ENCODE measurements around the gene TNFAIP8L3. TPM values are rescaled to one million over a fixed set of nuclear protein-coding genes. Genes with fewer than 3 reads are reported as not detected.

Gene TNFAIP8L3
- total and polyA plus RNA-seq, 2 of the 4 experiments (the other 2 are of a cell fraction), result 0.29 to 0.90 TPM

GRCh38 chr15:51065261-51065660 is 29.4 kb downstream of the TNFAIP8L3 start:
- H2BK5ac ChIP-seq (ENCODE audit: low read depth, low read length, poor library complexity, severe bottlenecking), result no peak overlapping the region
- H3K79me1 ChIP-seq (ENCODE audit: low read depth in 1 of 2, low read length in 2 of 2), result no peaks in the 10 kb centered on the region
- no peak overlapping the region for H3K27ac ChIP-seq (ENCODE audit: insufficient read depth, low read length)
- no peak overlapping the region for H2BK120ac ChIP-seq (ENCODE audit: low read depth, low read length)
- no peak overlapping the region for H2BK20ac ChIP-seq (ENCODE audit: low read depth, low read length)
- H2AK5ac ChIP-seq (ENCODE audit: low read depth, low read length), result no peak overlapping the region
- H3K14ac ChIP-seq (replicated peaks; ENCODE audit: low read depth, low read length), result no peak overlapping the region
- peaks cover 13% of the 10 kb centered on the region for H3K4me1 ChIP-seq (ENCODE audit: control insufficient read depth, insufficient read depth, low read length)
- TF ChIP-seq MAFK (IDR thresholded peaks at IDR 0.05; ENCODE audit: low read depth, low read length) (no peak), BHLHE40 (IDR thresholded peaks at IDR 0.05; ENCODE audit: low read depth, low read length) (no peak), RFX5 (IDR thresholded peaks at IDR 0.05; ENCODE audit: low read depth, low read length) (no peak), NFE2L2 (IDR thresholded peaks at IDR 0.05; ENCODE audit: low read depth, low read length) (no peak), MXI1 (IDR thresholded peaks at IDR 0.05; ENCODE audit: borderline replicate concordance, low read depth, low read length) (no peak), CHD1 (IDR thresholded peaks at IDR 0.05; ENCODE audit: low read depth, low read length) (no peak), RAD21 (IDR thresholded peaks at IDR 0.05; ENCODE audit: low read length) (no peak), MAZ (IDR thresholded peaks at IDR 0.05; ENCODE audit: borderline replicate concordance, low read depth, low read length) (no peak), CEBPB (IDR thresholded peaks at IDR 0.05; ENCODE audit: low read depth, low read length) (no peak), ELK1 (IDR thresholded peaks at IDR 0.05; ENCODE audit: borderline replicate concordance, low read depth, low read length) (no peak), SMC3 (IDR thresholded peaks at IDR 0.05; ENCODE audit: low read depth, low read length) (no peak), FOS (IDR thresholded peaks at IDR 0.05; ENCODE audit: low read depth, low read length) (no peak), POLR2A (IDR thresholded peaks at IDR 0.05; ENCODE audit: low read depth, low read length) (no peak)
- TF ChIP-seq, protein P1, sequence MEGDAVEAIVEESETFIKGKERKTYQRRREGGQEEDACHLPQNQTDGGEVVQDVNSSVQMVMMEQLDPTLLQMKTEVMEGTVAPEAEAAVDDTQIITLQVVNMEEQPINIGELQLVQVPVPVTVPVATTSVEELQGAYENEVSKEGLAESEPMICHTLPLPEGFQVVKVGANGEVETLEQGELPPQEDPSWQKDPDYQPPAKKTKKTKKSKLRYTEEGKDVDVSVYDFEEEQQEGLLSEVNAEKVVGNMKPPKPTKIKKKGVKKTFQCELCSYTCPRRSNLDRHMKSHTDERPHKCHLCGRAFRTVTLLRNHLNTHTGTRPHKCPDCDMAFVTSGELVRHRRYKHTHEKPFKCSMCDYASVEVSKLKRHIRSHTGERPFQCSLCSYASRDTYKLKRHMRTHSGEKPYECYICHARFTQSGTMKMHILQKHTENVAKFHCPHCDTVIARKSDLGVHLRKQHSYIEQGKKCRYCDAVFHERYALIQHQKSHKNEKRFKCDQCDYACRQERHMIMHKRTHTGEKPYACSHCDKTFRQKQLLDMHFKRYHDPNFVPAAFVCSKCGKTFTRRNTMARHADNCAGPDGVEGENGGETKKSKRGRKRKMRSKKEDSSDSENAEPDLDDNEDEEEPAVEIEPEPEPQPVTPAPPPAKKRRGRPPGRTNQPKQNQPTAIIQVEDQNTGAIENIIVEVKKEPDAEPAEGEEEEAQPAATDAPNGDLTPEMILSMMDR (conservative IDR thresholded peaks at IDR 0.05; ENCODE audit: low read depth, low read length), result no peak
- no peaks in the 10 kb centered on the region for H3K36me3 ChIP-seq (ENCODE audit: control insufficient read depth, insufficient read depth, low read length)
- no peak overlapping the region for H3K23ac ChIP-seq (ENCODE audit: low read depth, low read length)
- H3K9ac ChIP-seq (ENCODE audit: low read depth, low read length), result no peak overlapping the region
- CTCF ChIA-PET, result interaction anchor here (0.6 kb wide), 1 partner anchor 11 kb away, joined by 3 read pairs; no protein-coding TSS in a partner anchor
- peaks cover 2% of the 10 kb centered on the region; the same call in 1 of the 2 replicates for H3K27me3 ChIP-seq (ENCODE audit: control insufficient read depth, insufficient read depth, low read length)
- H4K20me1 ChIP-seq (ENCODE audit: insufficient read depth, low read length), result no peaks in the 10 kb centered on the region
- in situ Hi-C loops (cut with MboI; ENCODE audit: low sequenced_read_pairs), result no loop called here
- no peak overlapping the region for H3K4me3 ChIP-seq (ENCODE audit: insufficient read depth, low read depth, low read length)
- H2AFZ ChIP-seq (replicated peaks; ENCODE audit: low read length, poor library complexity), result no peak overlapping the region
- no peak overlapping the region for H3K4ac ChIP-seq (ENCODE audit: low read depth, low read length)
- H4K5ac ChIP-seq (ENCODE audit: low read depth, low read length), result no peak overlapping the region
- H3K9me1 ChIP-seq (ENCODE audit: insufficient read depth, low read length), result peaks cover 7% of the 10 kb centered on the region; the same call in 1 of the 2 replicates
- H3K18ac ChIP-seq (ENCODE audit: low read depth, low read length), result no peak overlapping the region
- H3K4me2 ChIP-seq (ENCODE audit: low read depth, low read length), result no peak overlapping the region
- intact Hi-C loops (cut with micrococcal nuclease), result no loop called here
- no peak overlapping the region for H4K8ac ChIP-seq (ENCODE audit: low read depth in 2 of 2, low read length in 2 of 2)
- POLR2A ChIA-PET (ENCODE audit: unreplicated experiment), result interaction anchor here (0.5 kb wide), 1 partner anchor 129 kb away, joined by 3 read pairs; no protein-coding TSS in a partner anchor
- no peak for DNase-seq
- BruUV-seq (replicated peaks), result no TSS peak
- dilution Hi-C loops (cut with HindIII; ENCODE audit: low sequenced_read_pairs, unreplicated experiment), result no loop called here
- no peak overlapping the region for H2BK15ac ChIP-seq (ENCODE audit: low read depth, low read length)
- no peaks in the 10 kb centered on the region for H3K9me3 ChIP-seq (ENCODE audit: control insufficient read depth, insufficient read depth, low read length)
- H2AK9ac ChIP-seq (replicated peaks; ENCODE audit: low read depth, low read length, poor library complexity), result no peak overlapping the region
- H3K56ac ChIP-seq (ENCODE audit: extremely low read depth, insufficient read depth, low read length), result no peak overlapping the region
- H4K91ac ChIP-seq (ENCODE audit: insufficient read depth, low read depth, low read length), result no peak overlapping the region
- ATAC-seq (ENCODE audit: low read depth), result no peak
